K562 (cell line): ENCODE data around the gene ZFYVE28.

Experiments used
- BRCA1 ChIP-seq, 2 experiments: fragments of 450-650 bp in 1 of 2; sonication (generic) in 1 of 2; formaldehyde crosslinking in 1 of 2; IDR thresholded peaks; 2 replicates each; pipeline versions ENCODE4 v1.5.0 to v1.6.1; 2017 to 2020; ENCODE audit warnings: mild to moderate bottlenecking in 1 of 2, missing genetic modification reagents in 1 of 2
- CBX2 ChIP-seq: fragments of 200-600 bp; sonication (generic); IDR thresholded peaks from one replicate; pipeline ENCODE4 v1.6.1; 2012; ENCODE audit warnings: mild to moderate bottlenecking, low read length, inconsistent platforms; ENCODE audit not compliant: insufficient read depth, poor library complexity, severe bottlenecking
- HNRNPH1 ChIP-seq: fragments of 200-400 bp; formaldehyde crosslinking; optimal IDR thresholded peaks from 2 replicates; pipeline ENCODE3; 2017; ENCODE audit warnings: low read depth, mild to moderate bottlenecking, low read length, moderate library complexity
- NFE2 ChIP-seq: IDR thresholded peaks from 2 replicates; pipeline ENCODE4 v1.6.1; 2014; ENCODE audit warnings: antibody characterized with exemption, low read depth
- POLR2A ChIP-seq: fragments of 450-650 bp; conservative IDR thresholded peaks from 2 replicates; pipeline ENCODE4 v1.6.1; 2016
- SNRNP70 ChIP-seq: fragments of 200-400 bp; formaldehyde crosslinking; optimal IDR thresholded peaks from 2 replicates; pipeline ENCODE3; 2017; ENCODE audit warnings: low read depth, low read length

- no peak for TF ChIP-seq POLR2A
- TF ChIP-seq BRCA1 (IDR thresholded peaks at IDR 0.05) = no peak
- no peak for TF ChIP-seq BRCA1 (CRISPR knock-in tag; IDR thresholded peaks at IDR 0.05)
- no peak for TF ChIP-seq HNRNPH1
- TF ChIP-seq NFE2 = no peak
- no peak for TF ChIP-seq CBX2
- no peak for TF ChIP-seq SNRNP70
These were observed 148.8 kb downstream of the ZFYVE28 start for GRCh38 chr4:2269618-2270163.
